ENCODE data around the gene CPXM2.

The CPXM2 gene

DNA sequence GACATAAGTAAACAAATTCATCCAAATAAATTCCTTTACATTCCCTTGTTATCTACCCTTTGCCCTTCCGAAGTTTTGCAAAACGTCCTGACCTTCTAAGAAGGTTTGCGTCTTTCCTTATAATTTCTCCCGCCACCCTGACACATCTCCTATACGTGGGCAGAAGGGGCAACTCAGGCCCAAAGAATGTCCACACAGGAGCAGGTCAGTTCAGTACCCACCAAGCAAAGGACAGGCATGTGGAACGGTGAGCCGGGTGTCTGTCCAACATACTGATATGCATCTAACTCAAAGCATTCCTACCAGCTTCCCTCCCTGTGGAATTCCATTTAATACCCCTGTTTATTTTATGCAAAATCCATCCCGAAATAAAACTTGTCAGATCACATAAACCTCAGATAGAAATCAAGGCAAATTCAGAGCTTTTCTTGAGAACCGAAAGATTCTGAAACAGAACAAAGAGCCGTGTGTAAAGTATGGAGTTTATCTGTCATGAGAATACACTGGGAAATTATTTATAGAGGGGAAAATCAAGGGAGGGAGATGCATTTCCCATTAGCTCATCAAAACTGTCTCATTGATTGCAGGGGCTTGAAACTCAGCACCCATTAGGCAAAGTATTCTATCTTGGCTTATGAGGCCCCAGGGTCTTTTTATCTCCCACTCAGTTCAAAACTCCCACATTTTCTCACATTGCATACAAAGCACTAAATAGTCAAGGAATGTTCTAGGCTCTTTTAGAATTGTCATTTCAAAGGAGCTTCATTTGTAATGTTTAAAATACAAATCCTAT is 140.1 kb downstream of the CPXM2 start:
- no peak for DNase-seq
- no peaks in the 10 kb centered on the region for H3K36me3 ChIP-seq (ENCODE audit: control insufficient read depth, insufficient read depth, low read length)
- H3K27ac ChIP-seq (ENCODE audit: insufficient read depth, low read length, poor library complexity, severe bottlenecking): no peak overlapping the region
- H3K9me3 ChIP-seq (ENCODE audit: control insufficient read depth, low read length): no peaks in the 10 kb centered on the region
- H3K4me3 ChIP-seq (ENCODE audit: insufficient read depth, low read depth, low read length, poor library complexity, severe bottlenecking): no peak overlapping the region
- no peaks in the 10 kb centered on the region for H3K27me3 ChIP-seq (replicated peaks; ENCODE audit: control insufficient read depth, insufficient read depth, low read length, poor library complexity, severe bottlenecking)
- H3K4me1 ChIP-seq (ENCODE audit: control insufficient read depth, insufficient read depth, low read length, poor library complexity, severe bottlenecking): no peaks in the 10 kb centered on the region

DNA sequence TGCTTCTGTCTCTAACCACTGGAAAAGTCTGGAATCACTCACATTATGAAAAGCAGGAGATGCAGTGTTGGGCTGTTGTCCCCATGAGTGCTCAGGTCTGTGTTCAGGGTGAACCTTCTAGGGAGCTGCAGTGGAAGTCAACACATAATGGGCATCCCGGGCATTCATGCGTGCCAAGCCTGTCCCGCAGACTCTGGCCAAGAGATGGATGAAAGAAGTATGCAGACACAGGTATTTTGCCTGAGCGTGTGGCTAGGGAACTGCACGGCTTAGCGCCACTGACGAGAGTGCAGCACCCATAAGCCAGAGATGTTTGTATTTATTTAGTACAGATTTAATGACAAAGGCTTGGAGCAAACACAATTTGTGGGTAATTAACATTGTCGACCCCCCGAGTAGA is 140.7 kb downstream of the CPXM2 start:
- DNase-seq: no peak
- Histone ChIP-seq H3K27me3 (replicated peaks; ENCODE audit: control insufficient read depth, insufficient read depth, low read length, poor library complexity, severe bottlenecking) (no peaks in the 10 kb centered on the region), H3K9me3 (ENCODE audit: control insufficient read depth, low read length) (no peaks in the 10 kb centered on the region), H3K4me1 (ENCODE audit: control insufficient read depth, insufficient read depth, low read length, poor library complexity, severe bottlenecking) (no peaks in the 10 kb centered on the region), H3K27ac (ENCODE audit: insufficient read depth, low read length, poor library complexity, severe bottlenecking) (no peak overlapping the region), H3K4me3 (ENCODE audit: insufficient read depth, low read depth, low read length, poor library complexity, severe bottlenecking) (no peak overlapping the region), H3K36me3 (ENCODE audit: control insufficient read depth, insufficient read depth, low read length) (no peaks in the 10 kb centered on the region)

DNA sequence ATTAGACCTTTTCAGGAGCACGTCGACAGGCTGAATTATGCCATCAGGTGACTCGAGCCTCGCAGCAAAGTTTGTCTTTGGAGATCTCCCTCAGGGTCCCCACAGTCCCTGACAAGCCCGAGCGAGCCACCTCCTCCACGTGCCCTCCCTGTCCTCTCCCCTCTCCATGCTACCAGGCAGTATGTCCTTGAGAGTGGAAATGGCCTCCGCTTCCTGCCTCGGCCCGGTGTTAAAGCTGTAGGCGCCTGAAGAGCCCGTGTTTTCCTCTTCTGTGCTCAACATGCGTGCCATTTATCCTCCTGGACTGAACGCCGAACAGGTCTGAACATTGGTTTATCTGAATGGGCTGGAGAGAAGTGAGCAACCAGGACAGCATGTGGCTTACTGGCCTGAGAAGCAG is 142.9 kb downstream of the CPXM2 start:
- H3K9me3 ChIP-seq (ENCODE audit: control insufficient read depth, low read length): no peaks in the 10 kb centered on the region
- no peak for DNase-seq
- H3K4me3 ChIP-seq (ENCODE audit: insufficient read depth, low read depth, low read length, poor library complexity, severe bottlenecking): no peak overlapping the region
- no peak overlapping the region for H3K27ac ChIP-seq (ENCODE audit: insufficient read depth, low read length, poor library complexity, severe bottlenecking)
- no peaks in the 10 kb centered on the region for H3K27me3 ChIP-seq (replicated peaks; ENCODE audit: control insufficient read depth, insufficient read depth, low read length, poor library complexity, severe bottlenecking)
- H3K36me3 ChIP-seq (ENCODE audit: control insufficient read depth, insufficient read depth, low read length): no peaks in the 10 kb centered on the region
- no peaks in the 10 kb centered on the region for H3K4me1 ChIP-seq (ENCODE audit: control insufficient read depth, insufficient read depth, low read length, poor library complexity, severe bottlenecking)

DNA sequence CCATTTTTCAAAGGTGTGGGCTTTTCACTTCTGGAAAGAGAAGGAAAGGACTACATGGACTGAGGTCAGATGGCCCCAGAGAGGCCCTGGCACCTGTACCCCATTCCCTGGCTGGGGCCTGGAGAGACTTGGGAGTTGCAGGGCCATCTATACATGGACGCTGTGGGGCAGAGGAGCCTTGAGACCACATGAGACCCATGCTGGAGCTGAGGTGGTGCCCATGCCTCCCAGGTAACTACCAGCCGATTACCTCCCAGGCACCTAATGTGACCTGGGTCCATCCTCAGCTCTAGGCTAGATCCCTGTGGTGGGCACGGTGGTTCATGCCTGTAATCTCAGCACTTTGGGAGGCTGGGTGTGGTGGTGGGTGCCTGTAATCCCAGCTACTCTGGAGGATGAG is 144.2 kb downstream of the CPXM2 start:
- Histone ChIP-seq H3K27me3 (replicated peaks; ENCODE audit: control insufficient read depth, insufficient read depth, low read length, poor library complexity, severe bottlenecking) (no peaks in the 10 kb centered on the region), H3K9me3 (ENCODE audit: control insufficient read depth, low read length) (no peaks in the 10 kb centered on the region), H3K4me1 (ENCODE audit: control insufficient read depth, insufficient read depth, low read length, poor library complexity, severe bottlenecking) (no peaks in the 10 kb centered on the region), H3K4me3 (ENCODE audit: insufficient read depth, low read depth, low read length, poor library complexity, severe bottlenecking) (no peak overlapping the region), H3K36me3 (ENCODE audit: control insufficient read depth, insufficient read depth, low read length) (no peaks in the 10 kb centered on the region), H3K27ac (ENCODE audit: insufficient read depth, low read length, poor library complexity, severe bottlenecking) (no peak overlapping the region)
- DNase-seq: no peak

DNA sequence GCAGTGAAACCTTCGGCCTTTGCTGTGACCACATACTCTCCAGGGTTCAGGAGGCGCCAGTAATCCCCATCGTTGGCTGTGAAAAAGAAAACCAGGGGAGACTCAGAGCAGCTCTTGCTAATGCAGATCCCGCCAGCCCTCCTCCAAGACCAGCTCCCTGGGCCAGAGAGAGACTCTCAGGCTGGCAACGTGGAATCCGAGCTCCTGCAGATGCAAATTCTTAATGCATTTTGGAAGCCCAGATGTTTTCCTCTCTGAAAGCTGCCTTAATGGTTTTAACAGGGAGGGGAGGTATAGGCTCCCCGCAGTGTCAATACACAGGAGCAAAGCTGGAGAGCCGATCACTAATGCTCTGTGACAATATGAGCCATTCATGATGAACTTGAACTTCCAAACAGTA is 144.7 kb downstream of the CPXM2 start:
- Histone ChIP-seq H3K9me3 (ENCODE audit: control insufficient read depth, low read length) (no peaks in the 10 kb centered on the region), H3K27ac (ENCODE audit: insufficient read depth, low read length, poor library complexity, severe bottlenecking) (no peak overlapping the region), H3K27me3 (replicated peaks; ENCODE audit: control insufficient read depth, insufficient read depth, low read length, poor library complexity, severe bottlenecking) (no peaks in the 10 kb centered on the region), H3K4me3 (ENCODE audit: insufficient read depth, low read depth, low read length, poor library complexity, severe bottlenecking) (no peak overlapping the region), H3K36me3 (ENCODE audit: control insufficient read depth, insufficient read depth, low read length) (no peaks in the 10 kb centered on the region), H3K4me1 (ENCODE audit: control insufficient read depth, insufficient read depth, low read length, poor library complexity, severe bottlenecking) (no peaks in the 10 kb centered on the region)
- no peak for DNase-seq

DNA sequence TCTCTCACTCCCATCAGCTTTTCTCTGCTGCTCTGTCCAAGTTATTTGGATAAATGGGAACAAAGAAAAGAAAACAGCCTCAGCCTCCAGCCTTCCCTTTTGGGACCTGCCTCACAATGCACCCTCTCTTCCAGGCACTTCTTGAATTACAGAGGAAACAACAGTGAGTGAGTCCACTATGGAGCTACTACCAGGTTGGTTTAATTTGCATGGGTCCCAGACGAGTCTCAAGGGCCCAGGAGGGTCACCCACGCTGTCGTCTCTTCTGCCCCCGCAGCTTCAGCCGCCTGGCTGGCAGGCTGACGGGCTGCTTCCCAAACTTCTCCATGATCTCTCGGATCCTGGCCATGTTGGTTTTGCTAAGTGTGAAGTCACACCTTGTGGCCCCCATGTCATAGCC is 145.1 kb downstream of the CPXM2 start:
- Histone ChIP-seq H3K4me1 (ENCODE audit: control insufficient read depth, insufficient read depth, low read length, poor library complexity, severe bottlenecking) (no peaks in the 10 kb centered on the region), H3K9me3 (ENCODE audit: control insufficient read depth, low read length) (no peaks in the 10 kb centered on the region), H3K27me3 (replicated peaks; ENCODE audit: control insufficient read depth, insufficient read depth, low read length, poor library complexity, severe bottlenecking) (no peaks in the 10 kb centered on the region)

DNA sequence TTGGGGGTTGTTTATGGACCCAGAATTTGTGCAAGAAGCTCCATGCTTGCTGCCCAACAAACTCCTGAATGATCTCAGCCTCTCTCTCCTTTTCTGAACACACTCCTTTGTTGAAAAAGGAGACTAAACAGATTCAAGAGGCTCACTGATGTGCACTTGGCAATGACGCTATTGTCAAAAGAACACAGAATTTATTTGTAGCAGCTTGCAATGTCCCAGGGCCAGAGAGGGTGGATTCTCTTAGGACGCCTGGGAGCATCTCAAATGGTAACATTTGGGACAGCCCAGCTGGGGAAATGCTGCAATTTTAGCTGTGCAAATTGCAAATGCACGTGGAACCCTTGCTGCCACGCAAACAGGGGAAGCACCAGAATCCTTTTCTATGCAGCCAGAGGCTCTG is 145.5 kb downstream of the CPXM2 start:
- H3K27me3 ChIP-seq (replicated peaks; ENCODE audit: control insufficient read depth, insufficient read depth, low read length, poor library complexity, severe bottlenecking): no peaks in the 10 kb centered on the region
- no peaks in the 10 kb centered on the region for H3K36me3 ChIP-seq (ENCODE audit: control insufficient read depth, insufficient read depth, low read length)
- H3K9me3 ChIP-seq (ENCODE audit: control insufficient read depth, low read length): no peaks in the 10 kb centered on the region
- H3K27ac ChIP-seq (ENCODE audit: insufficient read depth, low read length, poor library complexity, severe bottlenecking): no peak overlapping the region
- H3K4me3 ChIP-seq (ENCODE audit: insufficient read depth, low read depth, low read length, poor library complexity, severe bottlenecking): no peak overlapping the region
- no peaks in the 10 kb centered on the region for H3K4me1 ChIP-seq (ENCODE audit: control insufficient read depth, insufficient read depth, low read length, poor library complexity, severe bottlenecking)
- DNase-seq: no peak

More for the DNA sequence above, 145.1 kb downstream of the CPXM2 start:
- H3K36me3 ChIP-seq (ENCODE audit: control insufficient read depth, insufficient read depth, low read length): no peaks in the 10 kb centered on the region
- DNase-seq: no peak
- no peak overlapping the region for H3K27ac ChIP-seq (ENCODE audit: insufficient read depth, low read length, poor library complexity, severe bottlenecking)
- no peak overlapping the region for H3K4me3 ChIP-seq (ENCODE audit: insufficient read depth, low read depth, low read length, poor library complexity, severe bottlenecking)

DNA sequence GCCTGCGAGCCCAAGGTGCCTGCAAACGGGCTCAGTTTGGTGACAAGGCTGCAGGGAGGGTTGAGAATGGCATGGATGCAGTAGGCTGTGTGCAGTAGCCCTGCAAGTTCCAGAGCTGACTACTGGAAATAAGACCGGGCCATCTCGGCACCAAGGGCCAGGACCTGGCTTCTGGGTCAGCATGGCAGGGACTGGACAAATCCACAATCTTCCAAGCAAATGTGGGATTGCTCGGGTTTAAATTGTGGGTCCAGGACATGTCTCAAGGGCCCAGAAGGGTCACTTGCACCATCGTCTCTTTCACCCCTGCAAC is 147.4 kb downstream of the CPXM2 start:
- DNase-seq: no peak
- no peak overlapping the region for H3K4me3 ChIP-seq (ENCODE audit: insufficient read depth, low read depth, low read length, poor library complexity, severe bottlenecking)
- H3K36me3 ChIP-seq (ENCODE audit: control insufficient read depth, insufficient read depth, low read length): no peaks in the 10 kb centered on the region
- no peaks in the 10 kb centered on the region for H3K4me1 ChIP-seq (ENCODE audit: control insufficient read depth, insufficient read depth, low read length, poor library complexity, severe bottlenecking)
- no peak overlapping the region for H3K27ac ChIP-seq (ENCODE audit: insufficient read depth, low read length, poor library complexity, severe bottlenecking)
- no peaks in the 10 kb centered on the region for H3K27me3 ChIP-seq (replicated peaks; ENCODE audit: control insufficient read depth, insufficient read depth, low read length, poor library complexity, severe bottlenecking)
- H3K9me3 ChIP-seq (ENCODE audit: control insufficient read depth, low read length): no peaks in the 10 kb centered on the region

DNA sequence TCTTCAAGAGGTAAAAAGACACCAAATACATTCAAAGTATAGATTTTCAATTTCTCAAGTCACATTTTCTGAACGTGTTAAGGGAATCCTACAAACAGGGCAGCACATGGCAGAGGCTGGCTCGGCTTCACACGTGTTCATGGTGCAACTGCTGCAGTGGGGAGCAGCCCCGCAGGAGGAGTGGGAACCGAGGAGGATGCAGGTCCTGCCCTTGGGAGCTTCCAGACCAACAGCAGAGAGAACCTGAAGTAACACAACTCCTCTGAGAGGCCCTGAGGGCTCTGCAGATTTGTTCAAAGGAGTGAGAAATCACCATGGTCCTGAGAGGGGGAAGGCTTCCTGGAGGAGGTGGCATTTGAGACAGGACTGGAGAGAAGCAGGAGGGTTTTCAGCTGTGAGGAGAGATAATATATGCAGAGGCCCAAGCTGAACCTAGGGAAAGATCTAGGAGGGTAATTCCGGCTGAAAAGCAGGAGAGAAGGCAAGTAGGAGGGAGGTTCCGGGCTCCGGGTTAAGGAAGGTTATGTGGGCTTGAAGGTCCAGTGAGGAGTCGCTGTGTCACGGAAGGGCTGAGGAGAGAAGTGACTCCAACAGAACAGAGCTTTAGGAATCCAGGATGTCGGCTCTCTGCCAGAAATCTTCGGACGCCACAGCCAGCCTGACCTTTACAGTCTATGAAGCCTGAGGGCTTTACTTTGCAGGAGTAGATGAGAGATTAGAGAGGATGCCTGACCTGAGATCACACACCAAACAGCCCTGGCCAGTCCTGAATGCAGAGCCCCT is 148.0 kb downstream of the CPXM2 start:
- H3K27ac ChIP-seq (ENCODE audit: insufficient read depth, low read length, poor library complexity, severe bottlenecking): no peak overlapping the region
- H3K36me3 ChIP-seq (ENCODE audit: control insufficient read depth, insufficient read depth, low read length): no peaks in the 10 kb centered on the region
- no peaks in the 10 kb centered on the region for H3K27me3 ChIP-seq (replicated peaks; ENCODE audit: control insufficient read depth, insufficient read depth, low read length, poor library complexity, severe bottlenecking)
- no peaks in the 10 kb centered on the region for H3K4me1 ChIP-seq (ENCODE audit: control insufficient read depth, insufficient read depth, low read length, poor library complexity, severe bottlenecking)
- H3K9me3 ChIP-seq (ENCODE audit: control insufficient read depth, low read length): no peaks in the 10 kb centered on the region
- DNase-seq: no peak
- H3K4me3 ChIP-seq (ENCODE audit: insufficient read depth, low read depth, low read length, poor library complexity, severe bottlenecking): no peak overlapping the region

DNA sequence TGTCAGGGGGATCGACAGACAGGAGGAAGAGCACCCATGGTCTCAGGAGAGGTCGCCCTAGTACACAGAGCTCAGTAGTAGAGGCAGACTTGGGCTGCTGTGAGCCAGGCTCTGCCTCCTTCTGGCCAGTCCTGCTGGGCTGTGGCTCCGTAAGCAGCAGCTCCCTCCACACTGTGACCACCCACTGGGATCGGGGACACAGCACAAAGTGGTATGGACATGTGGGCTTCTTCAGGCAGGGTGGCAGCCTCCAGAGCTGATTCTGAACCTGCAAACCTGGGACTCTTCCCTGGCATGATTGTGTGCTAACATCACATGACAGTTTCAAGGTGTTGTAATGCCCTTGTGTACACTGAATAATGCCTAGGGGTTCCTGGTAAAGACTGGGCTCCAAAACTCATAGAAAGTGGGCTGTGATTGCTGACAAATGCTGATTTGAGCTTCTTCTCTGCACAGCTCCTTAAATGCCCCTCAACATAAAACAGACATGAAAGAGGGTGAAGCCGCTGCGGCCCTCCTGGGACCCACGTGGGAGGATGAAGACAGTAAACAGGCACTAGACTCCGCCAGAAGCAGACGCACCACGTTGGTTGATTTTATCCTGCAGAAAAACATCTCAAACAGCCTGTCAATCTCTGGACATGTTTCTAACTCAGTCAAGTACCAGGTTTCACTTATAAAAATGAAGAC is 148.7 kb downstream of the CPXM2 start:
- DNase-seq: no peak
- Histone ChIP-seq H3K27ac (ENCODE audit: insufficient read depth, low read length, poor library complexity, severe bottlenecking) (no peak overlapping the region), H3K4me1 (ENCODE audit: control insufficient read depth, insufficient read depth, low read length, poor library complexity, severe bottlenecking) (no peaks in the 10 kb centered on the region), H3K4me3 (ENCODE audit: insufficient read depth, low read depth, low read length, poor library complexity, severe bottlenecking) (no peak overlapping the region), H3K36me3 (ENCODE audit: control insufficient read depth, insufficient read depth, low read length) (no peaks in the 10 kb centered on the region), H3K27me3 (replicated peaks; ENCODE audit: control insufficient read depth, insufficient read depth, low read length, poor library complexity, severe bottlenecking) (no peaks in the 10 kb centered on the region), H3K9me3 (ENCODE audit: control insufficient read depth, low read length) (no peaks in the 10 kb centered on the region)

All from effector memory CD4-positive, alpha-beta T cell (primary cell).